HG03039 (cell line): ENCODE measurements around the gene CREB5.

Source experiments
- ATAC-seq: cut with Tn5 transposase; IDR thresholded peaks from one replicate; pipeline ENCODE4 v1.9.1; 2021; ENCODE audit warnings: mild to moderate bottlenecking, moderate library complexity; ENCODE audit not compliant: unreplicated experiment

CREB5 gene

GRCh38 chr7:28406192-28406591 is 6.1 kb upstream of the CREB5 start:
- no peak for ATAC-seq

GRCh38 chr7:28407651-28408050 is 4.7 kb upstream of the CREB5 start:
- no peak for ATAC-seq

- ATAC-seq, result no peak
Measured at GRCh38 chr7:28408105-28408959, 4.0 kb upstream of the CREB5 start.

DNA sequence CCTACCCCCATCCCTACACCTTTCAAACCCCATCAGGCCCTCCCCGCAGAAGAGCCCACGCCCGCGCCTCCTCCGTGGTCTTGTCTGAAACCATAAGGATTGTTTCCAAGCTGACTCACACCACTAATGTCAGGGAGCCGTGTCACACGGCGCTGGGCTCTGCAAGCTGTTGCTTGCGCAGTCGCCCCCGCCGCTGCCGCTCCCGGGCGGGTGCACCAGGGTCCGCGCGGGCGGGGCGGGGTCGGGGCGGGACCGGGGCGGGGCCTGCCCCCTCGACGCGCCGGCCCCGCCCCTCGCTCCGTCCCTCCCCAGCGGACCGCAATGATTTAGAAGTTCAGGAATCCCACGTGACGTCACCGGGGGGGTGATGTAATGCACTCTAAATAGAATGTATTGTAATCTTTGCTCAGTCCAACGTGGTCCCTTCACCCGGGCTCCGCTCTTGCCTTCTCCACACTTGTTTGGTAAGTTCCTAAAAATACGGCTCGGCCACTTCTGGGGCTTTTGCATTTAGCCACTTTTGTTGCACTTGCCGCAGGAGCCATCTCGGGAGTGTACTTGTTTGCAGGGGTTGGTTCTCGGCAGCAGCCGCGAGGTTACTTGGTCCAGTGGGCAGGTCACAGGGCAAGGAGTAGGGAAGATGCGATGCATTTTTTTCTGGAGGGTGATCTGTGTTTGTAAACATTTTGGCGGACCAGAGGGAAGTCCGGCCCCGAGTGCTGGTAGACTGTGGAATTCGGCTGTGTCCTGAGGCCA is 3.2 kb upstream of the CREB5 start:
- no peak for ATAC-seq

DNA sequence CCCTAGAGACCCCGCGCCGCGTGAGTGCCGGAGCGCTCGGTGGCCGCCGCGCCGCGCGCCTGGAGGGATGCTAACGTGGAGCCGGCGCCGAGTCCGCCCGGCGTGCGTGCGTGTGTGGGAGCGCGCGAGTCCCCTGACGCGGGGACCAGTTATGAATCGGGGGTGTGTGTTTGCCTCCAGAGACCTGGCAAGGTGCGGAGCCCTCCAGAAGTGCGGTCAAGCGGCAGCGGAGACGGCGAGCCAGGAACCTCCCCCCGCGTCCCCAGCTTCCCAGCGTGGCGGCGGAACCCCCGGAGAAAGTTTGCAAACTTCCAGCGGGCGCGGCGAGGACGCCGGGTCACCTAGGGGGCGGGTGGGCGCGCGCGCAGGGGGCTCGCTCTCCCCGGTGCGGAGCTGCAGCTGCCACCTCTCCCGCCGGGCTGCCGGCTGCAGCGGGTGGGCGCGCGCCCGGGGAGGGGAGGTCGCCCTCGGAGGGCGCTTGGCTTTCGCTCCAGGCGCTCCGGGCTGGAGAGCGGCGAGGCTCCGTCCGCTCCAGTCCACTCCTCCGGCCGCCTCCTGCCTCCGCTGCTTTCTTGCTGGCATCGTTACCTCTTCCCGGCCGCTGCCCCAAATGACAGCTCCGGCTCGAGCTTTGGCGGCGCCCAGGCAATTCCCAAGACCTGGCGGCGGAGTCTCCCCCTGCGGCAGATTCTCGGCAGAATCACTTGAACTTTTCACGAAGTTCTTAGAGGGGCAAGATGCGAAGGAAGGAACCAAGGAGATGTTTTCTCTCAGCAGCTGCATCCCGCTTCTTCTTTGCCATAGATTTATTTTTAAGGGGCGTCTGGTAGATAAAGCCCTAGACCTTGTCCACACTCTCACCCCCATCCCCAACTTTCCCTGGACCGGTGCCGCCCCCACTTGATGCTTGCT is 2.3 kb upstream of the CREB5 start:
- no peak for ATAC-seq

DNA sequence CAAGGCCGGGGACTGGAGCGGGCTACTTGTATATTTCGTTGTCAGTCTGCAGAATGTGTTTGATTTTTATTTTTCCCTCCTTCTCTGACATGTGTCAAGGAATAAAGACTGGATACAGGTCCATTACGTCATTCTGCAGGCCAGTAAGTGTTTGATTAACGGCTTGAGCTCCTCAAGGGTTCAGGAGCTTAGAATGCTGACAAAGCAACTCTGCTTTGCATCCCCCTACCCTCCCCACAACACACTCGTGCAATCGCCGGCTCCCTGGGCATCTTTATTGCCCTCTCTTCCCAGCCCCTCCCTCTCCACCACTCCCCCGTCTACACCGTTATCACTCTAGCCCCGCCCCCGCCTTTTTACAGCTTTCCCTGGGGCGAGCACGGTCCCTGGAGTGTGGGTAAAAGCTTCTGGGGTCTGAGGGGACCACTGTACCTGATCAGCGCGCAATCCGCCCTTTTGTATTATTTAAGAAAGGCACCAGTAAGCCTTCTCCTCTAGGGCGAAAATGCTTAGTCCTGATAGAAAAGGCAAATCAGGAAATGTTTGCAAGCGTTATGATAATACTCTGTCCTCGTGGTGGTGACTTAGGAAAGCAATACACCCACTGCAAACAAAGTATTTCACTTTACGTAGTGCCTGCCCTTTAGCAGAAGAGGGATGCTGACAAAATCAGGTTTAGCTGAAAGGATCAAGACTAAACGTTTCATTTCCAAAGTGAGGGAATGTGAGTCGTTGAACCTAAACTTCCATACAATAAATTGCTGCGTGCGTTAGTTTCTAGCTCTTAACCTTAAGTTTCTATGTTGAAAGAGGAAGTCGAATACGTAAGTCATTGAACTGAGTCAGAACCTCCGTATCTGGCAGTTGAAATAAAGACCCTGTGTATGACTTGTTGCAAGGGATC is 1.4 kb upstream of the CREB5 start:
- no peak for ATAC-seq

GRCh38 chr7:28413011-28413410 is 693 bp downstream of the CREB5 start:
- ATAC-seq, result no peak

DNA sequence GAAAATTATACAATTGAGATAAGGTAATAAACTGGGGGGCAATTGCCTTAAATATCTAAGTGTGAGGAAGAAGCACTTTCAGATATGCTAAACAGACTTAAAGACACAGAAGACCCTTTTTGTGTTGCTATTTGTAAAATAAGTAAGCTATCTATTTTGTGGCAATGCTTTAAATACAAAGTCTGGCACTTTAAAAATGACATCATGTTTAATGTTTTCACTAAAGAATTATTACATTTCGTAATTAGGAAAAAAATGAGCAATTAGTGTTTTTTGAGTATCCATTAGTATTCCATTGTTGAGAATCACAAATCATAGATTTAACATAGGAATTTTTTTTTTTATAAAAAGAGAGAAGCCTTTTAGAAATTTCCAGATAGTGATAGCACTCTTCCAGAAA is 2.1 kb downstream of the CREB5 start:
- ATAC-seq, result no peak

GRCh38 chr7:28417321-28417940 is 5.1 kb downstream of the CREB5 start:
- no peak for ATAC-seq

DNA sequence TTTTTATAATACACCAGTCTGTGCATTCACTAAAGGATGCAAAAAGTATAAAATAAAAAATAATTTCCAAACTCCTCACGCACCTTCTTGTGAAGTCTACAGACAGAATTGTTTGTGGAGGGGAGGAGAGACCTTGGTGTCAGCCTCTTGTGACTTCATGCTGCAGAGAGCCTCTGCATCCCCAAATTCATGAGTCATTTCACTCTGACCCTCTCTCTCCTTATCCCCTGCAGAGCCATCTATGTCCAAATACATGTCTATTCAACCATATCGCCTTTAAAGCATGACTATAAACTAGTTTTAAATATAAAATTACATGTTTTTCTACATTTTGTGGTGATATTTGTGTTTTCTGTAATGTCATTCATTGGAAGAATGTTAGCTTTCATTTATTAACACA is 6.0 kb downstream of the CREB5 start:
- no peak for ATAC-seq

- ATAC-seq, result no peak
Measured at GRCh38 chr7:28418966-28419365, 6.6 kb downstream of the CREB5 start.

DNA sequence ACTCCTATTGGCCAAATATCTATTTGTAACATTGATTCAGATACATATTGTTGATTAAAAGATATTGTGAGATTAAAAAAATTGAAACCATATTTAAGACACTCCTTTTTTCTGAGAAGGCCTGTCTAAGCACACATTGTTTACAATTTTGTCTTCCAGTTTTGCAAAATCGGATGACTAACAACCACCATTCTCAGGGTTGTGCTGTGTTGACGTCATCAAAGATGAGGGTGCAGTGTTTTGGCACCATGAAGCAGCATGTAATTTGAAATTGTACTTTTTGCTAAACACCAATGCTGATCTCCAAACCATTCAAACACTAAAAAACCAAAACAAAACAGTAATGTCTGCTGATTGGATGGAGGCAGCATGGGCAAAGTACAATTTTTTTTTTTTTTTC is 7.4 kb downstream of the CREB5 start:
- no peak for ATAC-seq

DNA sequence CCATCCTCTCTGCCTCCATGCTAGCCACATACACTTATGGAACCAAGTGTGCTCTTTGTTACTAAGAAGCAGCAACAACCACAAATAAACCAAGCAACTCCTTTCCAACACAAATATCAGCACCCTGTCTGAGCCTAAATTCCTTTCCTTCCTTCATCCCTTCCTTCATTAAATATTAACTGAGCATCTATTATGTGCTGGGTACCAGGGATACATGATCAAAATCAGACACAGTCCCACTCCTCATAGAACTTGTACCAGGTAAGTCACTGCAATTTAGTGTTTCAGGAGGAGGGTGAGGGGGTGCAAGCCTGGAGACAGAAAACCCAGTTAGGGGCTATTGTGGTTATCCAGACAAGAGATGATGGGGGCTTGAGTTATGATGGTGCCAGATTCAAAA is 10.8 kb downstream of the CREB5 start:
- ATAC-seq, result no peak

- ATAC-seq, result no peak
Measured at GRCh38 chr7:28423918-28424514, 11.7 kb downstream of the CREB5 start.

DNA sequence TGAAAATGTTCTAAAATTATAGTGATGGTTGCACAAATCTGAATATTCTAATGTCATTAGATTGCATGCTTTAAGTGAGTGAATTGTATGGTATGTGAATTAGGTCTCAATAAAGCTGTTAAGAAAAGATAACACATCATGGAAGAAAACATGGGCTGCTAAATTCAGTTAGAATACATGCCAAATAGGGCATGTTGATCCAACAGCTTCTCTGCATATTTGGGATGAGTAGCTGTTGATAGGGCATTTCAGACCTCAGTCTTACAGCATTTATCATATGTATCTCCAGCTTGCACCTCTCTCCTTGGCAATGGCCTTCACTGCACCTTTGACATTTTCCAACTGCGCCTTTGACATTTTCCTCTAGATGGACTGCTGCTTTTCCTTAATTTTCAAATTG is 13.2 kb downstream of the CREB5 start:
- no peak for ATAC-seq

- ATAC-seq, result no peak
Measured at GRCh38 chr7:28427236-28427635, 14.9 kb downstream of the CREB5 start.

DNA sequence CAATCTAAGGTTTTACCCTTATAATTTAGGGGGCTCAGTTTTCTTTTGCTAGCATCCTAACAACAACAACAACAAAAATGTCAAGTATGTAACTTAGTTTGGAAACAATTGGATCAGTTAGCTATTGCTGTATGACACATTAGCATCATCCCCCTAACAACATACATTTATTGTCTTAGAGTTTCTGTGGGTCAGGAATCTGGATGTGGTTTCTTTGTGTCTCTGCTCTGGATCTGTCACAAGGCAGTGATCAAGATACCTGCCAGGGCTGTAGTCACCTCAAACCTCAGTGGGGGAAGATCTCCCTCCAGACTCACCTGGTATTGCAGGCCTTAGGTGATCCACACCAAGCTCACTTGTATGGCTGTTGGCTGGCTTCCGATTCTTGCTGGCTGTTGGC is 18.3 kb downstream of the CREB5 start:
- no peak for ATAC-seq

- ATAC-seq, result no peak
Measured at GRCh38 chr7:28432105-28432504, 19.8 kb downstream of the CREB5 start.

DNA sequence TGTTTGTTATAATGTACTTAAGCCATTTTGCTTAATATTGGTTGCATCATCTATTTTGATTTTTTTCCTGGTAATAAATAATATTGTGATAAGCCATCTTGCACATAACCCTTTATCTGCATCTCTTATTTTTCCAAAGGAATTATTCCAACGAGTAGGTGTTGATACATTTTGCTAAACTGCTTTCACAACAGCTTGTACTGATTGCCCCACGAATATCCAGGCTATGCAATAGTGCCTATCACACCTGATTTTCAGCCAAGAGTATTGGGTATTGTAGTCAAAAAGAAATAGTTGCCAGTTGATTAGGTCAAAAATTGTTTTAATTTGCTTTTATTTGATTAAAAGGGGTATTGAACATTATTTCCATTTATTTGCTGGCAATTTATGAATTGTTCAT is 20.7 kb downstream of the CREB5 start:
- no peak for ATAC-seq
